ENCODE results near the gene CD79A.

Gene CD79A

GRCh38 chr19:41851456-41851855 is 25.6 kb upstream of the CD79A start:
- TF ChIP-seq, protein P1, sequence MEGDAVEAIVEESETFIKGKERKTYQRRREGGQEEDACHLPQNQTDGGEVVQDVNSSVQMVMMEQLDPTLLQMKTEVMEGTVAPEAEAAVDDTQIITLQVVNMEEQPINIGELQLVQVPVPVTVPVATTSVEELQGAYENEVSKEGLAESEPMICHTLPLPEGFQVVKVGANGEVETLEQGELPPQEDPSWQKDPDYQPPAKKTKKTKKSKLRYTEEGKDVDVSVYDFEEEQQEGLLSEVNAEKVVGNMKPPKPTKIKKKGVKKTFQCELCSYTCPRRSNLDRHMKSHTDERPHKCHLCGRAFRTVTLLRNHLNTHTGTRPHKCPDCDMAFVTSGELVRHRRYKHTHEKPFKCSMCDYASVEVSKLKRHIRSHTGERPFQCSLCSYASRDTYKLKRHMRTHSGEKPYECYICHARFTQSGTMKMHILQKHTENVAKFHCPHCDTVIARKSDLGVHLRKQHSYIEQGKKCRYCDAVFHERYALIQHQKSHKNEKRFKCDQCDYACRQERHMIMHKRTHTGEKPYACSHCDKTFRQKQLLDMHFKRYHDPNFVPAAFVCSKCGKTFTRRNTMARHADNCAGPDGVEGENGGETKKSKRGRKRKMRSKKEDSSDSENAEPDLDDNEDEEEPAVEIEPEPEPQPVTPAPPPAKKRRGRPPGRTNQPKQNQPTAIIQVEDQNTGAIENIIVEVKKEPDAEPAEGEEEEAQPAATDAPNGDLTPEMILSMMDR (IDR thresholded peaks at IDR 0.05; ENCODE audit: unreplicated experiment in 3 of 3): no peak
- Mint-ChIP-seq H3K9me3 (no peaks in the 10 kb centered on the region), H3K4me1 (no peaks in the 10 kb centered on the region), H3K27ac (no peak overlapping the region), H3K27me3 (ENCODE audit: low read depth) (peaks cover 62% of the 10 kb centered on the region), H3K4me3 (no peak overlapping the region), H3K36me3 (ENCODE audit: low read depth) (no peaks in the 10 kb centered on the region)

DNA sequence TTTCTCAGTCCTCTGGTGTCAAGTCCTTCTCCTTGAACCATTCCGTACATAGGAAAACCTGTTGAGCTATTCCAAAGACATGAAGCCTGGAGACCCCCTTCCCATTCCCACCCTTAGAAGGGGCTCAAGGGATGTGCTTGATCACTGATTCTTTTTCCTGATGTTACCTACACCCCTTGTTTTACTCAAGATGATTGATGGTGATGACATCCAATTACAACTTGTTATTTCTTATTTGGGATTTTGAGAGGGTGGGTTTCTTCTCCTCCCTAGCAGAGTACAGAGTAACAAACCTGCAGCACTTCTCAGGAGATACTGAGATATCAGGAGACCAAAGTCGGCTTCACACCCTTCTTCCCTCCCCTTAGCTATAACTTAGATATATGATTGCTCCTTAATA is 23.7 kb upstream of the CD79A start:
- no peak overlapping the region for H3K27ac Mint-ChIP-seq
- TF ChIP-seq, protein P1 (IDR thresholded peaks at IDR 0.05; ENCODE audit: unreplicated experiment in 3 of 3): no peak
- H3K4me1 Mint-ChIP-seq: no peaks in the 10 kb centered on the region
- H3K36me3 Mint-ChIP-seq (ENCODE audit: low read depth): no peaks in the 10 kb centered on the region
- no peaks in the 10 kb centered on the region for H3K9me3 Mint-ChIP-seq
- peaks cover 62% of the 10 kb centered on the region for H3K27me3 Mint-ChIP-seq (ENCODE audit: low read depth)
- no peak overlapping the region for H3K4me3 Mint-ChIP-seq

- no peaks in the 10 kb centered on the region for H3K36me3 Mint-ChIP-seq (ENCODE audit: low read depth)
- H3K4me1 Mint-ChIP-seq: no peaks in the 10 kb centered on the region
- no peak overlapping the region for H3K27ac Mint-ChIP-seq
- TF ChIP-seq, protein P1 (IDR thresholded peaks at IDR 0.05; ENCODE audit: unreplicated experiment in 3 of 3): no peak
- H3K27me3 Mint-ChIP-seq (ENCODE audit: low read depth): peaks cover 58% of the 10 kb centered on the region
- no peak overlapping the region for H3K4me3 Mint-ChIP-seq
- no peaks in the 10 kb centered on the region for H3K9me3 Mint-ChIP-seq
These were observed 23.3 kb upstream of the CD79A start for GRCh38 chr19:41853768-41854167.

- Mint-ChIP-seq H3K36me3 (ENCODE audit: low read depth) (peaks cover 35% of the 10 kb centered on the region), H3K4me1 (peaks cover 32% of the 10 kb centered on the region), H3K4me3 (peak overlapping the region; percentile 94 to 97 (median 96)), H3K27me3 (ENCODE audit: low read depth) (peaks cover 12% of the 10 kb centered on the region), H3K9me3 (no peaks in the 10 kb centered on the region), H3K27ac (peak overlapping the region; percentile 94 to 99 (median 98))
- TF ChIP-seq, protein P1 (IDR thresholded peaks at IDR 0.05; ENCODE audit: unreplicated experiment in 3 of 3): no peak
These were observed 17.9 kb upstream of the CD79A start for GRCh38 chr19:41859213-41859617.

- H3K27ac Mint-ChIP-seq: peak within 1 kb of the TSS; percentile 94 to 99 (median 98)
- H3K4me1 Mint-ChIP-seq: peaks cover 37% of the 10 kb centered on the region
- peak within 1 kb of the TSS; percentile 96 to 97 (median 97) for H3K4me3 Mint-ChIP-seq
- H3K36me3 Mint-ChIP-seq (ENCODE audit: low read depth): peaks cover 41% of the 10 kb centered on the region
- H3K9me3 Mint-ChIP-seq: no peaks in the 10 kb centered on the region
- TF ChIP-seq, protein P1 (IDR thresholded peaks at IDR 0.05; ENCODE audit: unreplicated experiment in 3 of 3): peak; percentile 63 to 70 (median 68)
- H3K27me3 Mint-ChIP-seq (ENCODE audit: low read depth): peaks cover 6% of the 10 kb centered on the region
These were observed 17.3 kb upstream of the CD79A start, which contains the start of gene RPS19 for GRCh38 chr19:41859618-41860418. RPS19 (plus strand) TSS chr19:41860255; CDS start chr19:41860775, 520 bp downstream.
